Umbilical cord (tissue), 1 donor: Measurements from ENCODE around the gene SMYD5. TPM values are rescaled to one million over a fixed set of nuclear protein-coding genes. Genes with fewer than 3 reads are reported as not detected.

Experiments
- total RNA-seq: library from RNA; depleted of rRNA; stranded (reverse); fragments of >200 nt; gene quantifications from one replicate; pipeline ENCODE4 v1.2.3, GENCODE V29; 2014; ENCODE audit warnings: low replicate concordance; ENCODE audit not compliant: insufficient read depth

Gene SMYD5
- total RNA-seq, 1 donor from 2014 or later, result 50.1 TPM

Other genes starting within 250 kb of the SMYD5 start
- 19.0 TPM for gene SFXN5, start 142.5 kb upstream of the SMYD5 start, total RNA-seq
- 21.4 TPM for gene RAB11FIP5, start 101.3 kb upstream of the SMYD5 start, total RNA-seq
- 3.4 TPM for gene NOTO, start 11.7 kb upstream of the SMYD5 start, total RNA-seq
- gene PRADC1, start 19.0 kb downstream of the SMYD5 start, total RNA-seq, result 2.2 TPM
- 111 TPM for gene CCT7, start 20.1 kb downstream of the SMYD5 start, total RNA-seq
- gene FBXO41, start 70.2 kb downstream of the SMYD5 start, total RNA-seq, result 1.2 TPM
- gene EGR4, start 79.3 kb downstream of the SMYD5 start, total RNA-seq, result 1.4 TPM
- 36.4 TPM for gene ALMS1, start 171.6 kb downstream of the SMYD5 start, total RNA-seq